GM04503 (cell line): ENCODE data around the gene KREMEN1.

Experiments used
- DNase-seq: peaks from one replicate; pipeline ENCODE4 v3.0.0-alpha.2; 2012; ENCODE audit warnings: low read depth

The KREMEN1 gene

GRCh38 chr22:29133603-29134133, 60.8 kb downstream of the KREMEN1 start:
- no peak for DNase-seq

DNA sequence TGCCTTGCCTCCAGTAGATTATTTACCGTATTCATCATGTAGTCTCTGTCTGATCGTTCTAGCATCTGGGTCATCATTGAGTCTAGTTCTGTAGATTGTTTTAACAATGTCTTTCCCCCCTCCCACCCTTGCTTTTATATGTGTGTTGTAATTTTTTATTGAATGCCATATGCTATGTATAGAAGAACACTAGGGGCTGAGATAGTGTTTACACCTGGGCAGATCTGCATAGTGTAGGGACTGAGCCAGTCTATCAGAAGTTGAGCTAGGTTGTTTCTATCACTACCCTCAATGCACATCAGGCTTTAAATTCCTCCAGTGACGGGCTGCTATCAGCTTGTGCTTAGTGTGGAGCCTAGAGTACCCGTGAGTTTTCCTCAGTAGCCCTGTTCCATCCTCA, 61.6 kb downstream of the KREMEN1 start:
- DNase-seq, result no peak

- no peak for DNase-seq
Observed at GRCh38 chr22:29136782-29137700, 64.2 kb downstream of the KREMEN1 start.

GRCh38 chr22:29138556-29139305, 65.9 kb downstream of the KREMEN1 start:
- no peak for DNase-seq

GRCh38 chr22:29139965-29140782, 67.3 kb downstream of the KREMEN1 start:
- DNase-seq, result peak; percentile 45

DNA sequence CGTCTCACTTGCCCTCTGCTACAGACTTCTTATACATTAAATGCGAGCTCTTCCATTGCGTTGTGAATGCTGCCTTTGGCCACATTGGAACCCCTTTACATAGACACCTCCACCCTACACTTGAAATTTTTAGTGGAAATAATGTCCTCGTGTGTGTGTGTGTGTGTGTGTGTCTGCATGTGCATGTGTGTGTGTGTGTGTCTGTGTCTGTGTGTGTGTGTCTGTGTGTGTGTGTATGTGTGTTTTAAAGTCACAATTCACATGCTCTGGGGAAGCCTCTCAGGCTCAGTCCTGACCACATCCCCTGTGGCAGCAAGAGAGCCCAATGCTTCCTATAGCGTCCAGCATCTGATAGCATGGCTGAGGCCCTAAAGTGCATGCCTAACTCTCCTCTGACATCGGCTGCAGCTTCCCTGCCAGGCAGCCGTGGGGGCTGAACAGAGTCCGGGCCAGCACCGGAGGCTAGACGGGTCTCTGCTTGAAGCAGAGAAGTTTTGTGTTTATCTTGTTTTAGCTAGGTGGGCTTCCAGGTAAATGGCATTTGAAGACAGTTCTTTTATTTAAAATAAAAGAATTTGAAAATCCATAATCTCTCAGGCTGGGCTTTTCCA, 68.3 kb downstream of the KREMEN1 start:
- no peak for DNase-seq

- DNase-seq, result no peak
Observed at GRCh38 chr22:29142116-29142515, 69.3 kb downstream of the KREMEN1 start.

GRCh38 chr22:29143941-29144785, 71.3 kb downstream of the KREMEN1 start:
- no peak for DNase-seq

GRCh38 chr22:29144786-29145160, 71.9 kb downstream of the KREMEN1 start:
- DNase-seq, result no peak

GRCh38 chr22:29145321-29146072, 72.7 kb downstream of the KREMEN1 start:
- DNase-seq, result no peak

GRCh38 chr22:29146091-29146560, 73.3 kb downstream of the KREMEN1 start:
- no peak for DNase-seq

DNA sequence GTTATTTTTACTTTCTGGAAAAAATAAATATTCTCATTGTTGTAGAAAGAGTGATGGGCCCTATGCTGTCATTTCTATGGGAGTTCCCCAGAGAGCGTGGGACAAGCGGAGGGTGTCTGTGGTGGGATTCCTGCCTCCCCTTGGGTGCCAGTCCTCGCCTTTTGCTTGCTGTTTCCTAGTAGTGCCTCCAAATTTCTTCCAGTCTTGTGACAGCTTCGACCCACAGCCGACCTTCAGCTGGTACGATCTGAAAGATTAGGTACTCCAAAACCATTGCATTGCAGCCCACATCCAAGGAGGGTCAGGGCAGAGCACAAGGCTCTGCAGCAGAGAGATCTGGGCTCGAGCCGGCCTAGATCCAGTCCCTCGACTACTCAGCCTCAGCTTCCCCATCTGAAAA, 73.9 kb downstream of the KREMEN1 start:
- DNase-seq, result no peak

DNA sequence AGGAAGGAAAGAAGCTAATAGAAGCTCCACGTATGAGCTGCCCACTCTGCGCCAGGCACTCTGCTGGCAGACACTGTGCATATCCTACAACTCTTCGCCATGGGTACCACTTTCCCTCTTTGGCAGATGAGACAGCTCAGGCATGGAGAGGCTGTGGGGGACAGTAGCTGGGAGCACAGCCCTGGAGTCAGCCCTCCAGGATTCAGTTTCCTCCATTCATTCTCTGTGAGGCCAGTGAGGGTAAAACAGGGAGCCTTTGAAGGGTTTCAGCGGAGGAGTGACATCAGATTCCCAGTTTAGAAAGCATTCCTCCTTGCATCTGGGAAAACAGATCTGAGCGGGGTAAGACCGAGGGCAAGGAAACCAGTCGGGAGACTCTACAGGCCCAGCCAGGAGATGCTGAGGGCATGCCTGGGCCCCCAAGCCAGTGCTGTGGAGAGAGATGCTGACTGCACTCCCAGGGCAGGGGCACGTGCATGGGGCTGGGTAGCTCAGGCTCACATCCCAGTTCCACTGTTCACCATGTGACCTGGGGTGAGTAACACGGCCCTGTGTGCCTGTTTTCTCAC, 74.6 kb downstream of the KREMEN1 start:
- no peak for DNase-seq

- no peak for DNase-seq
Observed at GRCh38 chr22:29148036-29148435, 75.2 kb downstream of the KREMEN1 start.

- no peak for DNase-seq
Observed at GRCh38 chr22:29148826-29149225, 76.0 kb downstream of the KREMEN1 start.

- DNase-seq, result no peak
Observed at GRCh38 chr22:29149841-29150555, 77.2 kb downstream of the KREMEN1 start.

- DNase-seq, result no peak
Observed at GRCh38 chr22:29150701-29151100, 77.9 kb downstream of the KREMEN1 start.

DNA sequence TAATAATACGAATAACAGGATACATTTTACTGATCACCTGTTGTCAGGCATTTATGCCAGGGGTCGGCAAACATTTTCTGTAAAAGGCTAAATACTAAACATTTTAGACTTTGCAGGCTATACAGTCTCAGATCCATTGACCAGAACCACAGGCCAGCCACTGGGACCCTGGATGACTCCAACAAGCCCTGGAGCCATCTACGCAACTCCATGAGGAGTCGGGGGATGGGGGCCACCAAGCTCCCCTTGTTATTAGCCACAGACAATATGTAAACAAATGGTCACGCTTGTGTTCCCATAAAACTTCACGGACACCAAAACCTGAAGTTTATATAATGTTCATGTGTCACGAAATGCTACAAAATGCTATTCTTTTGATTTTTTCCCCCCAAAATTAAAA, 78.5 kb downstream of the KREMEN1 start:
- no peak for DNase-seq
